ES-I3 (cell line): ENCODE results near the gene CCL20.
"Not testable (repeated sequence)": the region's sequence is repeated elsewhere in the genome, so short reads cannot be mapped to it uniquely, and the experiment has no call there.

Source experiments
- H3K36me3 ChIP-seq: 2 replicates; pipeline ENCODE4 v1.6.1; 2013; ENCODE audit warnings: mild to moderate bottlenecking, low read length, control low read depth, moderate library complexity; ENCODE audit not compliant: insufficient read depth
- H3K4me1 ChIP-seq: 2 replicates; pipeline ENCODE4 v1.6.1; 2013; ENCODE audit warnings: mild to moderate bottlenecking, control low read depth, low read length; ENCODE audit not compliant: insufficient read depth
- H3K9ac ChIP-seq: 2 replicates; pipeline ENCODE4 v1.6.1; 2013; ENCODE audit warnings: low read depth, mild to moderate bottlenecking, low read length, moderate library complexity
- H3K9me3 ChIP-seq: 2 replicates; pipeline ENCODE4 v1.6.1; 2013; ENCODE audit warnings: mild to moderate bottlenecking, low read length, moderate library complexity; ENCODE audit not compliant: control insufficient read depth, insufficient read depth

The CCL20 gene

DNA sequence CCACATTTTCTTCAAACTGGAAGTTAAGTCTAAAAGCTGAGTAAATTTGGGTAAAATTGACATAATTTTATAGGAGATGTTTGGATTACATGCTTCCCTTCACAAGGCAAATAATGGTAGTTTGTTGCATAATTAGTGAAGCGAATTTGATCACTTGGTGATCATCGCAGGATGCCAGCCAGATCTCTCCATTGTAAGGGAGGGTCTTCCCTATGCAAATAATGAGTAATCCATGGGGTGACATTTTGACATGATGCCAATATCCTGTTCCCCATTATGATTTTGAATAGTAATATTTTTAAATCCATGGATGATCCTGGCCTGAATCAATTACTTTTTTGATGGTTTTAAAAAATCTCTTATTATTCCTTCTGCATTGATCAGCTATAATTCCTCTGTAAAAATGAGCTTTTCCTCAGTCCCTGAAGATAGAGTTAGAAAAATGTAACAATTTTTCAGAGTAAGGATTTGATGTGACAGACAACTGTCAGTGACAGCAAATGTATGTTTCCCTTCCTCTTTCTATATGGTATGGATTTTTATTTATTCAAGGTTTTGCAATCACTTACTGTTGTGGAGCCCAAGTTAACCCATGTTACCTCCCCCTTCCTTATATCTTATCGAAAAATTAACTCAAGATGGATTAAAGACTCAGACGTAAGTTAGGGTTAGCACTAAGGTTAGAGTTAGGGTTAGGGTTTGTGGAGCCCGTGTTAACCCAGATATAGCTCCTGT lies 21.4 kb downstream of the CCL20 start:
- no peak overlapping the region for H3K9ac ChIP-seq
- H3K4me1 ChIP-seq = no peaks in the 10 kb centered on the region
- no peaks in the 10 kb centered on the region for H3K9me3 ChIP-seq
- H3K36me3 ChIP-seq = no peaks in the 10 kb centered on the region

DNA sequence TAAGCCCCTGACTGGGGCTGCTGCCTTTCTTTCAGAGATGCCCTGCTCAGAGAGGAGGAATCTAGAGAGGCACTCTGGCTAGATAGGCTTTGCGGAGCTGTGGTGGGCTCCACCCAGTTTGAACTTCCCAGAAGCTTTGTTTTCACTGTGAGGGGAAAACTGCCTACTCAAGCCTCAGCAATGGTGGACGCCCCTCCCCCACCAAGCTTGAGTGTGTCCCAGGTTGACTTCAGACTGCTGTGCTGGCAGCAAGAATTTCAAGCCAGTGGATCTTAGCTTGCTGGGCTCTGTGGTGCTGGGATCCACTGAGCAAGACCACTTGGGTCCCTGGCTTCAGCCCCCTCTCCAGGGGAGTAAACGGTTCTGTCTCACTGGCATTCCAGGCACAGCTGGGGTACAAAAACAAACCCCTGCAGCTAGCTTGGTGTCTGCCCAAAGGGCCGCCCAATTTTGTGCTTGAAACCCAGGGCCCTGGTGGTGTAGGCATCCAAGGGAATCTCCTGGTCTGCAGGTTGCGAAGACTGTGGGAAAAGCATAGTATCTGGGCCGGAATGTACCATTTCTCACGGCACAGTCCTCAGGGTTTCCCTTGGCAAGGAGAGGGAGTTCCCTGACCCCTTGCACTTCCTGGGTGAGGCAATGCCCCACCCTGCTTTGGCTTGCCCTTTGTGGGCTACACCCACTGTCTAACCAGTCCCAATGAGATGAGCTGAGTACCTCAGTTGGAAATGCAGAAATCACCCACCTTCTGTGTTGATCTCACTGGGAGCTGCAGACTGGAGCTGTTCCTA lies 25.9 kb downstream of the CCL20 start:
- H3K9ac ChIP-seq, H3K36me3 ChIP-seq, H3K4me1 ChIP-seq, H3K9me3 ChIP-seq: not testable (repeated sequence)

DNA sequence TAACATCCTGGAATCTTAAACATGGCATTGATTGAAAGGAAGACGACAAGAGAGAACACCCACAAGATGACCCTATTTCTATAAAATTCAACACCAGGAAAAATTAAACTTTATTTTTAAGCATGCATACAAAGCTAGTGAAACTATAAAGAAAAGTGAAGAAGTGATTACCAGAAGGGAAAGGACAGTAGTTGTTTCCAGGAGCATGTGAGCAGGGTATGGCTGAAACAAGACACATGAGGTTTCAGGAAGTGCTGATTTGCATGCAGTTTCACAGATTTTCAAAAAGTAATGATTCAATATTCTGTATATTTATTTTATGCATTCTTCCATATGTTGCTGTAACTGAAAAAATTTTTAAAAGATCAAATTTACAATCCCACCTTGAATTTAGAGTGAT lies 33.2 kb downstream of the CCL20 start:
- no peaks in the 10 kb centered on the region for H3K4me1 ChIP-seq
- H3K9ac ChIP-seq = no peak overlapping the region
- no peaks in the 10 kb centered on the region for H3K36me3 ChIP-seq
- H3K9me3 ChIP-seq = no peaks in the 10 kb centered on the region; the same call in 1 of the 2 replicates

- Histone ChIP-seq H3K9me3 (no peaks in the 10 kb centered on the region), H3K9ac (no peak overlapping the region), H3K4me1 (no peaks in the 10 kb centered on the region), H3K36me3 (no peaks in the 10 kb centered on the region)
Observed at GRCh38 chr2:227848146-227848545, 34.5 kb downstream of the CCL20 start.

DNA sequence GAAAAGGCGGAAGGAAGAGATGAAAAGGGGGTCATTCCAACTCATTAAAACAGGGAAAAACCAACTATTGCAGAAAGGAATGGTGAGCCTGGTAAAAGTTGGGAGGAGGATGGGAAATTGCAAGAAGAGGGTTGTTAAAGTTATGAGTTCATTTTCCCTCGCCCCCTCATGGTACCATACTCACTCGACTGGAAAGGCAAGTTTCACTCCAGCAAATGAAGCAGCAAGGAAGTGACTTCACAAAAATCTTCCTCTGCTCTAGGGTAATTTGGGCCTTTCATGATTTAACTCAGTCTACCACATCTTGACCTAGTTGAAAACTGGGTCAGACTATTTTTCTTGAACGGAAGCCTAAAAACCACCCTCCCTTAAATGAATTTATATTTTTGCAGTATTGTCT lies 34.9 kb downstream of the CCL20 start:
- Histone ChIP-seq H3K4me1 (no peaks in the 10 kb centered on the region), H3K9me3 (no peaks in the 10 kb centered on the region), H3K36me3 (no peaks in the 10 kb centered on the region), H3K9ac (no peak overlapping the region)

GRCh38 chr2:227849906-227850305 lies 36.3 kb downstream of the CCL20 start:
- Histone ChIP-seq H3K4me1 (no peaks in the 10 kb centered on the region), H3K9ac (no peak overlapping the region), H3K9me3 (no peaks in the 10 kb centered on the region), H3K36me3 (no peaks in the 10 kb centered on the region)

- Histone ChIP-seq H3K9me3 (no peaks in the 10 kb centered on the region), H3K9ac (no peak overlapping the region)
Observed at GRCh38 chr2:227853204-227853629, 39.6 kb downstream of the CCL20 start.

GRCh38 chr2:227853765-227854271 lies 40.2 kb downstream of the CCL20 start:
- Histone ChIP-seq H3K36me3 (no peaks in the 10 kb centered on the region), H3K9me3 (no peaks in the 10 kb centered on the region), H3K9ac (no peak overlapping the region), H3K4me1 (no peaks in the 10 kb centered on the region)

More at GRCh38 chr2:227853204-227853629, 39.6 kb downstream of the CCL20 start:
- H3K36me3 ChIP-seq = no peaks in the 10 kb centered on the region
- no peaks in the 10 kb centered on the region for H3K4me1 ChIP-seq

- H3K4me1 ChIP-seq = no peaks in the 10 kb centered on the region
- H3K36me3 ChIP-seq = no peaks in the 10 kb centered on the region
- no peaks in the 10 kb centered on the region for H3K9me3 ChIP-seq
- no peak overlapping the region for H3K9ac ChIP-seq
Observed at GRCh38 chr2:227855440-227855839, 41.8 kb downstream of the CCL20 start.

- no peaks in the 10 kb centered on the region for H3K36me3 ChIP-seq
- no peak overlapping the region for H3K9ac ChIP-seq
- H3K4me1 ChIP-seq = no peaks in the 10 kb centered on the region
- H3K9me3 ChIP-seq = no peaks in the 10 kb centered on the region
Observed at GRCh38 chr2:227856697-227857096, 43.1 kb downstream of the CCL20 start.

DNA sequence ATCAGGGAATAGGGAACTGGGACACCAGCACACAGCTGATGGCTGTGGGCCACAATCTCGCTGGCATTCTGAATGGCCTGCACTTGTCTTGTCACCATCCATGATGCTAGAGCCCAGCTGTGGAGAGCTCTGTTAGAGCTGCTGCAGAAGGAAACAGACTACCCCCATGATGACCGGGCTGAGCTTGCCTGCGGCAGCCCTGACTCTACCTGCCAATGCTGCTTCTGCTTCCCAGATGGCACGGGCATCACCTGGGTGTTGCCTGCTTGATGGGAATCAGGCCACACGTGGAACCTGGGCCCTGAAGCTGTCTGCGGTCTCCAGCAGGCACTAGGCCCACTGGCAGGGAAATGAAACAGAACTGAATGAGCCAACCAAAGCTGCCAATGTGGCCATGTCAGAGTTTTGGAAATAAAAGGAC lies 46.6 kb downstream of the CCL20 start:
- peaks cover 18% of the 10 kb centered on the region for H3K4me1 ChIP-seq
- no peak overlapping the region for H3K9ac ChIP-seq
- H3K36me3 ChIP-seq = no peaks in the 10 kb centered on the region
- H3K9me3 ChIP-seq = no peaks in the 10 kb centered on the region

DNA sequence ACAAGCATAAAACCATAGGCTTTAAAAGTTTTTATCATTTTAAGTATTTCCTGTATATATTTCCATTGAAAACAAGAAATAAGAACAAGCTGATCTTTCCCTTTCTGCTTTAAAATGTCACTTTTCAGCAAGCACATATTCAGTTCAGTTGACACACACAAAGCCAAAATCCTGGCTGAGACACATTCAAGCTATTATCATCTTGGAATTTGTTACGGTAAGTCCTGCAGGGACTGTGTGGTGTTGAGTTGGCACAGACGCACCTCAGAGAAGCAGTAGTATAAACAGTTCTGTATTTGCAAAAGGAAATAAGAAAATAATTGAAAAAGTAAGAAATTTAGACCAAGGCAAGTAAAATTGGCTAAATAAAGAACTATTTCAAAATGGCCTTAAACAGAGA lies 47.4 kb downstream of the CCL20 start:
- H3K9me3 ChIP-seq = no peaks in the 10 kb centered on the region
- no peak overlapping the region for H3K9ac ChIP-seq
- H3K4me1 ChIP-seq = peaks cover 18% of the 10 kb centered on the region

GRCh38 chr2:227862227-227862740 lies 48.6 kb downstream of the CCL20 start:
- Histone ChIP-seq H3K9ac (no peak overlapping the region), H3K4me1 (peaks cover 18% of the 10 kb centered on the region), H3K9me3 (no peaks in the 10 kb centered on the region), H3K36me3 (no peaks in the 10 kb centered on the region)

More for the DNA sequence above, 47.4 kb downstream of the CCL20 start:
- H3K36me3 ChIP-seq = no peaks in the 10 kb centered on the region

DNA sequence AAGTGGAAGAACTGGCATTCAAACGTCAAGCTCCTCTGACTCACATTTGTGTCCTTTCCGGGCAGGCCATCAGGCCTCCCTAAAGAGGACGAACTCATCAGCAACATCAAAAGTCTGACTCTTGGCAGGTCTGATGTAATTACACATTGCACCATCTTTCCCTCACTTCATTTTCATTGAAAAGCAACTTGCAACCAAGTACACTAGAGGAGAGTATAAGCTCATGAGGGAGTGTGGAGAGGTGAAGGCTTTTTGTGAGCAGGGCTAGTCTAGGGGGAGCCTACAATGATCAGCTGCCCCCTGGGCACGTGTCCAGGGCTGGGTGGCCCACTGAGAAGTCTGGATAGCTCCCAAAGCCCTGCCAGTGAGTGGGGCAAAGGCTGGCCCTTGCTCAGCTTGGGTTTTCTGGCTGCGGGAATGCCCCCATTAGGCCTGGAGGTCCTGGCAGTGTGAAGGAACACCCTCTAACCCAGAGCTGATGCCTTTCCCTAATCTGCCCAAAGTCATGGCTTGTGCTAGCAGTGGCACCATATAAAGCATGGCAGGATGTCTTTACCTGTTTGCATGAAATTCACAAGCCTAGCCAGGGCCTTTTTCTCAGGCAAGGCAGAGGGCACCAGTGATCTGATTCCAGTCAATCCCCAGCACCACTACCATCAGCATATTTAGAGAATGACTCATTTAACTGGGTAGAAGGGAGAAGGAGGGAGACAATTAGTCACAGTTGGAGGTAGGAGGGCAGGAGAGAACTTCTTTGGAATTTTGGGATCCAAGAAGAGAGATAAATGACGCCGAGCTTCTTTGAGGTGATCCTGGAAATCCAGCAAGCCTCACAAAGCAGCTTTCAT lies 49.3 kb downstream of the CCL20 start:
- no peaks in the 10 kb centered on the region for H3K36me3 ChIP-seq
- no peaks in the 10 kb centered on the region for H3K9me3 ChIP-seq
- H3K9ac ChIP-seq = no peak overlapping the region
- peaks cover 18% of the 10 kb centered on the region for H3K4me1 ChIP-seq
